ENCODE results near the gene LDB2. TPM values are rescaled to one million over a fixed set of nuclear protein-coding genes. Genes with fewer than 3 reads are reported as not detected.

Gene LDB2
- total RNA-seq, 1 experiment from 2014 or later = not detected

DNA sequence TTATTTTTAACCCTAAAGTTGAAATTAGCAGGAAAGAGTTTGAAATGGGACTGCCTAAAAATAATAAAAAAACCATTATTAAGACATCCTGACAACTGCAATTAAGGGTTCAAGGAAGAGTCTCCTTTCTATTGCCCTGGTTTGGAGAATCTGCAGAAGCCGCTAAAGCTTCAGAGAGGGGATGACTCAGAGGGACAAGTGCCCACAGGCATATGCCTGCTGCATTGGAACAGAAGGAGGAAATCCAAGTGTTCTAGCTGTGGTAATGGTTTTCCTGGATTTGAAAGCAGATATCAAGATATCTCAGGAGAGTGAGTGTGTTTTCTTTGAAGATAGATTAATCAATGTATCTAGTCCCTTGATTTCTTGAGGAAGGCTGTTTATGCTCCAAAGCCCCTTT lies 437.1 kb downstream of the LDB2 start:
- DNase-seq = no peak
- TF ChIP-seq, protein P1, sequence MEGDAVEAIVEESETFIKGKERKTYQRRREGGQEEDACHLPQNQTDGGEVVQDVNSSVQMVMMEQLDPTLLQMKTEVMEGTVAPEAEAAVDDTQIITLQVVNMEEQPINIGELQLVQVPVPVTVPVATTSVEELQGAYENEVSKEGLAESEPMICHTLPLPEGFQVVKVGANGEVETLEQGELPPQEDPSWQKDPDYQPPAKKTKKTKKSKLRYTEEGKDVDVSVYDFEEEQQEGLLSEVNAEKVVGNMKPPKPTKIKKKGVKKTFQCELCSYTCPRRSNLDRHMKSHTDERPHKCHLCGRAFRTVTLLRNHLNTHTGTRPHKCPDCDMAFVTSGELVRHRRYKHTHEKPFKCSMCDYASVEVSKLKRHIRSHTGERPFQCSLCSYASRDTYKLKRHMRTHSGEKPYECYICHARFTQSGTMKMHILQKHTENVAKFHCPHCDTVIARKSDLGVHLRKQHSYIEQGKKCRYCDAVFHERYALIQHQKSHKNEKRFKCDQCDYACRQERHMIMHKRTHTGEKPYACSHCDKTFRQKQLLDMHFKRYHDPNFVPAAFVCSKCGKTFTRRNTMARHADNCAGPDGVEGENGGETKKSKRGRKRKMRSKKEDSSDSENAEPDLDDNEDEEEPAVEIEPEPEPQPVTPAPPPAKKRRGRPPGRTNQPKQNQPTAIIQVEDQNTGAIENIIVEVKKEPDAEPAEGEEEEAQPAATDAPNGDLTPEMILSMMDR (IDR thresholded peaks at IDR 0.05; ENCODE audit: unreplicated experiment) = no peak
- Mint-ChIP-seq H3K4me3 (ENCODE audit: low read depth, unreplicated experiment) (no peak overlapping the region), H3K27ac (ENCODE audit: unreplicated experiment) (no peak overlapping the region), H3K27me3 (ENCODE audit: unreplicated experiment) (peaks cover 27% of the 10 kb centered on the region), H3K36me3 (ENCODE audit: insufficient read depth, unreplicated experiment) (no peaks in the 10 kb centered on the region), H3K9me3 (ENCODE audit: low read depth, unreplicated experiment) (no peaks in the 10 kb centered on the region), H3K4me1 (ENCODE audit: low read depth, unreplicated experiment) (no peaks in the 10 kb centered on the region)
- intact Hi-C loops (cut with micrococcal nuclease; ENCODE audit: unreplicated experiment) = no loop called here
- CTCF ChIA-PET = no interaction called here
- no TSS peak for BruUV-seq (replicated peaks)

DNA sequence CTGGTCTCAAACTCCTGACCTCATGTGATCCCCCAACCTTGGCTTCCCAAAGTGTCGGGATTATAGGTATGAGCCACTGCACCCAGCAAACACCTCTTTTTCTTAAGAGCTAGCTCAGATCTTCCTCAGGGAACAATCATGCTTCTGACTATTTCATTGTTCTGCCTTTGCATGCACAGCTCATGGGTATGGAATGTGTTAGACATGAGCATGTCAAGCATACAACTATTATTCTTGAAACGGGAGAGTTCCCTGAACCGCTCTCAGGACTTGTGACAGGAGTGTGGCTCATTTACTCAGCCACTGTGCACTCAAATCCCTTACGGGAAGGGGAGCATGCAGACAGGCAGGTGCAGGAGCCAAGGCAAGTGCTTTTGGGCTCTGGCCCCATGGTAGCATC lies 440.5 kb downstream of the LDB2 start:
- Mint-ChIP-seq H3K4me1 (ENCODE audit: low read depth, unreplicated experiment) (no peaks in the 10 kb centered on the region), H3K27ac (ENCODE audit: unreplicated experiment) (no peak overlapping the region), H3K36me3 (ENCODE audit: insufficient read depth, unreplicated experiment) (no peaks in the 10 kb centered on the region), H3K9me3 (ENCODE audit: low read depth, unreplicated experiment) (no peaks in the 10 kb centered on the region), H3K4me3 (ENCODE audit: low read depth, unreplicated experiment) (no peak overlapping the region), H3K27me3 (ENCODE audit: unreplicated experiment) (peaks cover 27% of the 10 kb centered on the region)
- DNase-seq = no peak
- CTCF ChIA-PET = no interaction called here
- TF ChIP-seq, protein P1 (IDR thresholded peaks at IDR 0.05; ENCODE audit: unreplicated experiment) = no peak
- intact Hi-C loops (cut with micrococcal nuclease; ENCODE audit: unreplicated experiment) = no loop called here
- no TSS peak for BruUV-seq (replicated peaks)

All from Calu3 (cell line).